LHCN-M2 (cell line): ENCODE measurements around the gene ESYT3. TPM values are rescaled to one million over a fixed set of nuclear protein-coding genes. Genes with fewer than 3 reads are reported as not detected.
A peak's percentile ranks its signal among the peaks of the same experiment; 100 is the strongest.
"Not testable (repeated sequence)": the region's sequence is repeated elsewhere in the genome, so short reads cannot be mapped to it uniquely, and the experiment has no call there.

Source experiments
- DNase-seq: peaks from one replicate; pipeline ENCODE4 v3.0.0-alpha.2; 2012; ENCODE audit warnings: low read depth
- total RNA-seq: library from RNA; depleted of rRNA; stranded (reverse); fragments of >200 nt; gene quantifications from 2 replicates; pipeline ENCODE4 v1.2.3, GENCODE V29; 2014

The ESYT3 gene
- total RNA-seq, 1 experiment from 2014 or later, result 1.0 TPM

GRCh38 chr3:138408751-138409570 is 25.5 kb upstream of the ESYT3 start:
- peak; percentile 84 for DNase-seq

- peak; percentile 61 for DNase-seq
Measured at GRCh38 chr3:138412821-138413551, 21.4 kb upstream of the ESYT3 start.

GRCh38 chr3:138416236-138416635 is 18.2 kb upstream of the ESYT3 start:
- DNase-seq, result not testable (repeated sequence)

- peak; percentile 89 for DNase-seq
Measured at GRCh38 chr3:138417559-138417982, 16.8 kb upstream of the ESYT3 start.

- DNase-seq, result peak; percentile 98
Measured at GRCh38 chr3:138418601-138419206, 15.7 kb upstream of the ESYT3 start.

GRCh38 chr3:138423316-138423715 is 11.1 kb upstream of the ESYT3 start:
- no peak for DNase-seq

GRCh38 chr3:138424323-138424722 is 10.1 kb upstream of the ESYT3 start:
- no peak for DNase-seq

GRCh38 chr3:138426211-138426610 is 8.2 kb upstream of the ESYT3 start:
- DNase-seq, result peak; percentile 35

GRCh38 chr3:138426754-138427153 is 7.7 kb upstream of the ESYT3 start:
- not testable (repeated sequence) for DNase-seq

- no peak for DNase-seq
Measured at GRCh38 chr3:138429665-138430064, 4.8 kb upstream of the ESYT3 start.

- DNase-seq, result no peak
Measured at GRCh38 chr3:138432576-138433240, 1.7 kb upstream of the ESYT3 start.

- DNase-seq, result no peak
Measured at GRCh38 chr3:138433892-138434275, 532 bp upstream of the ESYT3 start.

GRCh38 chr3:138434875-138435772 is 708 bp downstream of the ESYT3 start:
- no peak for DNase-seq

GRCh38 chr3:138435840-138436239 is 1.4 kb downstream of the ESYT3 start:
- no peak for DNase-seq

GRCh38 chr3:138437281-138437680 is 2.9 kb downstream of the ESYT3 start:
- no peak for DNase-seq

- peak; percentile 71 for DNase-seq
Measured at GRCh38 chr3:138438896-138439295, 4.5 kb downstream of the ESYT3 start.

GRCh38 chr3:138439646-138440045 is 5.2 kb downstream of the ESYT3 start:
- no peak for DNase-seq

GRCh38 chr3:138440121-138440521 is 5.7 kb downstream of the ESYT3 start:
- DNase-seq, result no peak

- peak; percentile 47 for DNase-seq
Measured at GRCh38 chr3:138440596-138440995, 6.2 kb downstream of the ESYT3 start.

- no peak for DNase-seq
Measured at GRCh38 chr3:138441256-138441655, 6.8 kb downstream of the ESYT3 start.

GRCh38 chr3:138441742-138442141 is 7.3 kb downstream of the ESYT3 start:
- peak; percentile 54 for DNase-seq
